Muscle layer of duodenum (tissue), 2 donors: Measurements from ENCODE around the gene LARP4B.

Experiments
- H3K27ac ChIP-seq: one replicate; pipeline ENCODE4 v1.7.0; 2013; ENCODE audit warnings: mild to moderate bottlenecking, low read length
- H3K27me3 ChIP-seq: one replicate; pipeline ENCODE4 v1.7.0; 2013; ENCODE audit warnings: low read depth, mild to moderate bottlenecking, control low read depth, low read length
- H3K36me3 ChIP-seq, 2 donors: one replicate each; pipeline ENCODE4 v1.7.0; 2013; ENCODE audit warnings: low read length in 2 of 2, control low read depth in 1 of 2, mild to moderate bottlenecking in 1 of 2; ENCODE audit not compliant: insufficient read depth in 2 of 2, control insufficient read depth in 1 of 2
- H3K4me1 ChIP-seq, 2 donors: one replicate each; pipeline ENCODE4 v1.7.0; 2013; ENCODE audit warnings: low read length in 2 of 2, mild to moderate bottlenecking in 2 of 2, control low read depth in 1 of 2, moderate library complexity in 1 of 2; ENCODE audit not compliant: insufficient read depth in 2 of 2, control insufficient read depth in 1 of 2
- H3K4me3 ChIP-seq, 2 donors: one replicate each; pipeline ENCODE4 v1.7.0; 2013; ENCODE audit warnings: low read length in 2 of 2, low read depth in 1 of 2, mild to moderate bottlenecking in 1 of 2
- H3K9me3 ChIP-seq, 2 donors: one replicate each; pipeline ENCODE4 v1.7.0; 2013; ENCODE audit warnings: low read length in 2 of 2, control low read depth in 1 of 2, mild to moderate bottlenecking in 1 of 2; ENCODE audit not compliant: control insufficient read depth in 1 of 2
- donor health status: healthy.

The LARP4B gene

DNA sequence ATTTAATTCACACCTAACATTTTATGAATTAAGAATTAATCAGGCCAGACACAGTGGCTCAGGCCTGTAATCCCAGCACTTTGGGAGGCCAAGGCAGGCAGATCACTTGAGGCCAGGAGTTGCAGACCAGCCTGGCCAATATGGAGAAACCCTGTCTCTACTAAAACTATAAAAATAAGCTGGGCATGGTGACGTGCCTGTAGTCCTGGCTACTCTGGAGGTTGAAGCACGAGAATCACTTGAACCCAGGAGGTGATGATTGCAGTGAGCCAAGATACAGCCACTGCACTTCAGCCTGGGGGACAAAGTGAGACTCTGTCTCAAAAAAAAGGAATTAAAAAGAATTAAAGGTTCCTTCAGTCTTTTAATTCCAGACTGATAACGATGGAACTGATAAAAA, 11.1 kb downstream of the LARP4B start:
- Histone ChIP-seq H3K36me3 (peaks cover 4% of the 10 kb centered on the region in 2 donors), H3K4me3 (no peak overlapping the region), H3K4me1 (peaks cover 0 to 12% of the 10 kb centered on the region in 2 donors), H3K27ac (no peak overlapping the region), H3K27me3 (no peaks in the 10 kb centered on the region), H3K9me3 (no peaks in the 10 kb centered on the region)

DNA sequence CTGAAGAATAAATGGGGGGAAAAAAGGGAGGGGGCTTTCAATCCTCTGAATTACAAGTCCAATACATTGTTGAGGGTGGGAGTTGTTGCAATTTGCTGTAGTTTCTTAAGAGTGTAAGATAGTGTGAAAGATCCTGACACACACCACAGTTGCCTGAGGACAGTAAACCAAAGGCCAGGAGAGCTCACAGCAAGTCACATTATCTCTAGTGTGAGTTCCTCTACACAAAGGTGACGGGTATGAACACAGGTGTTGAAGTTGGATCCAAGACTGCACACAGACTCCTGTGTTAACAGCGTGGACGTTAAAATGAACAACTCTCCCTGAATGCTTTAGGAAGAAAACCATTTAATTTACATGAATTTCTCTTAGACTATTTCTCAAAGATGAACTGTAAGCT, 12.0 kb downstream of the LARP4B start:
- H3K9me3 ChIP-seq, result no peaks in the 10 kb centered on the region
- H3K4me3 ChIP-seq, result no peak overlapping the region
- no peak overlapping the region for H3K27ac ChIP-seq
- H3K27me3 ChIP-seq, result no peaks in the 10 kb centered on the region
- H3K4me1 ChIP-seq, result peaks cover 0 to 7% of the 10 kb centered on the region in 2 donors
- peaks cover 4% of the 10 kb centered on the region in 2 donors for H3K36me3 ChIP-seq

DNA sequence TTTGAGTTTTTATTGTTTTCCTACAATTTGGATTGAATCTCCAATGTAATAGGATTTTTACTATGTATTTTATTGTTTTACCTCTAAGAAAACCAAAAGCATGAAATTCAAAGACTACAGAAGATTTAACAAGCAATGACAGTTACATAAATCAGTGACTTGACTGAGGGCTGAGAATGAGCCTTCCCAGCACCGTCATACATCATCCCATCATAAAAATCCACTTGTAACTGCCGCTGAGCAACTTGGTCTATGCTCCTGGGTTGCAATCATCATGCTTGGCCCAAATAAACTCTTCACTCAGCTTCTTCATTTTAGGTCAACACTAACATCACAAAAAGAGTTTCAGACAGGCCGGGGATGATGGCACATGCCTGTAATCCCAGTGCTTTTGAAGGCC, 13.5 kb downstream of the LARP4B start:
- H3K36me3 ChIP-seq, result peaks cover 1 to 4% of the 10 kb centered on the region in 2 donors
- no peak overlapping the region for H3K27ac ChIP-seq

DNA sequence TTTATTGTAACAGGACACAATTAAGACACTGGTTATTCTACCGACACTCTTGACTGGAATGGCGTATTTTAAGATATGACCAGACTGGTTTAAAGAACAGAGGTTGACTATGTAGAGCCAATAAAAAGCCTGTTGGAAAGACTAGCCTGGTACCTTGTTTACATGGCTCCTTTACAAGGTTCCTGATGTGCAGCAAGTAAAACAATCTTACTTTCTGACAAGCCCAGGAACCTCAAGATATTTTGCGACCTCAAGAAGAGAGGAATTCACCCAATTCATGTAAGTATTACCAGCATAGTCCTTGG, 14.1 kb downstream of the LARP4B start:
- no peak overlapping the region for H3K27ac ChIP-seq
- H3K9me3 ChIP-seq, result no peaks in the 10 kb centered on the region
- no peak overlapping the region for H3K4me3 ChIP-seq
- peaks cover 0 to 4% of the 10 kb centered on the region in 2 donors for H3K36me3 ChIP-seq
- H3K4me1 ChIP-seq, result no peaks in the 10 kb centered on the region
- H3K27me3 ChIP-seq, result no peaks in the 10 kb centered on the region

More for the DNA sequence above, 13.5 kb downstream of the LARP4B start:
- Histone ChIP-seq H3K4me3 (no peak overlapping the region), H3K27me3 (no peaks in the 10 kb centered on the region), H3K9me3 (no peaks in the 10 kb centered on the region), H3K4me1 (no peaks in the 10 kb centered on the region)

DNA sequence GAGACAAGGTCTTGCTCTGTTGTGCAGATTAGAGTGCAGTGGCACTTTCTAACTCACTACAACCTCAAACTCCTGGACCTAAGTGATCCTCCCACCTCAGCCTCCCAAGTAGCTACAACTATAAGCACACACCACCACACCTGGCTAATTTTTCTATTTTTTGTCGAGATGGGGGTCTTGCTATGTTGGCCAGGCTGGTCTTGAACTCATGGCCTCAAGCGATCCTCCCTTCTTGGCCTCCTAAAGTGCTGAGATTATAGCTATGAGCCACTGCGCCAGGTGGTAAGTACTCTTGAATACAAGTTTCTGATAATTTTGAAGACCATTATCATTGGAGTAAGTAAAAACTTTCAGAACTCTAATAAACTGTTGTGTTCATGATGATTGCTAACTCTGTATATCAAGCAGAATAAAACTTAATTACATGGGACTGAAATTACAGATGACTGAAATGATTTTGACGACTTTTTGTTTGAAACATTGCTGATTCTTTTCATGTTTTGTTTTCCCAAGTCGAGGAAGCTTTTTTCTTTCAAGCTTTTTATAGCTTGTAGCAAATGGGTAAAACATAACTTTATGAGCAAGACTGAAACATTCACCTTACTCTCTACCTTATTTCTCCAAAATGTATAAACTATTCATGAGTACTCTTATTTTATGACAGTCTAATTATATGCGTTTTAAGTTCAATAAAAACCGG, 14.6 kb downstream of the LARP4B start:
- H3K9me3 ChIP-seq, result no peaks in the 10 kb centered on the region
- H3K27ac ChIP-seq, result no peak overlapping the region
- H3K4me1 ChIP-seq, result no peaks in the 10 kb centered on the region
- no peak overlapping the region for H3K4me3 ChIP-seq
- H3K27me3 ChIP-seq, result no peaks in the 10 kb centered on the region
- H3K36me3 ChIP-seq, result peaks cover under 1 to 1% of the 10 kb centered on the region in 2 donors

DNA sequence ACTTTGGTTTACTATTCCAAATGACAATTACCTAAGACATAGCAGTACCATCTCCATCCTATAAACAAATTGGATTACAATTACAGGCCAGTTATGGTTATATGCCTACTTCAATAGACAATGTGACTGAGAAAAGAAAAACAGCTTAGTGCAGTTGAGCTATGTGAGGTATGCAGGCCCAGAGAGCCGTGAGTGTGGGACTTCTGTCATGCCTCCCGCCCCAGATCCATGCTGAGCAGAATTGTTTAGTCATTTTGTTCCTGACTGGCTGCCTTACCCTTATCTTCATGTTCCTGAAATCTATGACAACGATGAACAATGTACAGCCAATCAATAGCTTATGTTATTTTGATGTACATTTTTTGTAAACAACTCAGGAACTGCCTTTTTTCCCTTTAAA, 21.7 kb downstream of the LARP4B start:
- Histone ChIP-seq H3K36me3 (peaks cover 12 to 23% of the 10 kb centered on the region in 2 donors), H3K4me3 (no peak overlapping the region), H3K4me1 (peaks cover 5 to 17% of the 10 kb centered on the region in 2 donors), H3K27me3 (no peaks in the 10 kb centered on the region), H3K9me3 (no peaks in the 10 kb centered on the region), H3K27ac (no peak overlapping the region)

DNA sequence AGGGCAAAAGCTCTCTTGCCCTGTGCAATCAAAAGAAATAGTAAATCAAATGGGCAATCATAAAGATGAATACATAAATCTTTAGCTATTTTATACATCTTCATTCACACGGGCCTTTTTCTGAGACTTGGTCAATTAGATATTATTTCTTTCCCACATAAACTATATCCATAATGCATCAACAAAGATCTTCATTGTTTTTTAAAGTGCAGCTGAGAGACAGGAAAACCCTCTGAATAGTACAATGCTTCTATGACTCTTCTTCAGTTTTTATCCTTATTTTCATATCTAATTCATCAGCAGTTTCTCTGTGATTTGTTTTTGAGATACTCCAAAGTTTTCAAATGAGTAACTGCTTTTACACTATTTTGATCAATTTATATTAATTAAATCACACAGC, 25.5 kb downstream of the LARP4B start:
- Histone ChIP-seq H3K27ac (no peak overlapping the region), H3K4me3 (no peak overlapping the region), H3K36me3 (peaks cover 5 to 14% of the 10 kb centered on the region in 2 donors), H3K4me1 (peaks cover 5 to 17% of the 10 kb centered on the region in 2 donors), H3K27me3 (no peaks in the 10 kb centered on the region), H3K9me3 (no peaks in the 10 kb centered on the region)

DNA sequence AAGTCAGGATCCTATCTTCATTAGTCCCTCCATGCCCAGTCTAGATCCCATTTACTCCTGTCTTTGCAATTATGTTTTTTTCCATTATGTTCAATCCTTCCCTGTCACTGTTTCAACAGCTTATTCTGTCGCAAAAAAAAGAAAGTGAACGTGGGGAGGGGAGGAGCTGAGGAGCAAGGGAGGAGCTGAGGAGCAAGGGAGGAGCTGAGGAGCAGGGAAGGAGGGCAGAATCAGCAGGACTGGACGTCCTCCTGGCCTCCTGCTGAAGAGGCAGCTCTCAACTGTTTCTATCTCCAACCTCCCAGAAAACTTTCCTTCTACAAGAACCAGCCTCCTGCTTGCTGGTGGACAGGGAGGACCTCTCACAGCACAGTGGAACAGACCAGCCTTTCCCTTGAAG, 26.0 kb downstream of the LARP4B start:
- H3K4me1 ChIP-seq, result peaks cover 5 to 16% of the 10 kb centered on the region in 2 donors
- no peaks in the 10 kb centered on the region for H3K27me3 ChIP-seq
- no peak overlapping the region for H3K27ac ChIP-seq
- peaks cover 5 to 9% of the 10 kb centered on the region in 2 donors for H3K36me3 ChIP-seq
- H3K9me3 ChIP-seq, result no peaks in the 10 kb centered on the region
- no peak overlapping the region for H3K4me3 ChIP-seq

DNA sequence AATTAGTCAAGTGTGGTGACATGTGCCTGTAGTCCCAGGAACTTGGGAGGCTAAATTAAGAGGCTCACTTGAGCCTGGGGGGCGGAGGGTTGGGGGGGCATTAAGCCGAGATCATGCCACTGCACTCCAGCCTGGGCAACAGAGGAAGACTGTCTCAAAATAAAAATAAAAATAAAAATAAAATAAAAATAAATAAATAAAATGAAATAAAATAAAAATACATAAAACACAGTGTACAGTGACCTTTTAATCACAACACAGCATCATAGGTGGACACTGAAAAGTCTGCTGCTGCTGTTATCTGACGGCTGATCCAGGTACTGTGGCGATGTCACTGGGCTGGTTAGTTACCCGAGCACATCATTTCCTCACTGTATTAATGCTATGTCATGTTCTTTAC, 27.1 kb downstream of the LARP4B start:
- Histone ChIP-seq H3K9me3 (no peaks in the 10 kb centered on the region), H3K27me3 (no peaks in the 10 kb centered on the region), H3K36me3 (peaks cover 3 to 5% of the 10 kb centered on the region in 2 donors), H3K4me3 (no peak overlapping the region), H3K4me1 (peaks cover 5% of the 10 kb centered on the region in 2 donors), H3K27ac (no peak overlapping the region)

DNA sequence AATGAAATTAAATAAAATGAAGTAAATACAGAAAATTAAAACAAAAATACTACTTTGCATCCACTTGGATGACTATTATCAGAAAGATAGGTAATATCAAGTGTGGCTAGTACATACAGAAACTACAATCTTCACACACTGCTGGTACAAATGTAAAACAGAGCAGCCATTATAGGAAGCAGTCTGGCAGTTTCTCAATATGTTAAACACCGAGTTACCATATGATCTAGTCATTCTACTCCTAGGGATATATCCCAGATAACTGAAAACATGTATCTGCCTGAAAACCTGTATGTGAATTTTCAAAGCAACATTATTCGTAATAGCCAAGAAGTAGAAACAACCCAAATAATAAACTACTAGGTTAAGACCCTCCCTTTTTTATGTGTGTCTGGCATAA, 33.4 kb downstream of the LARP4B start:
- Histone ChIP-seq H3K4me1 (peaks cover 0 to 7% of the 10 kb centered on the region in 2 donors), H3K27me3 (no peaks in the 10 kb centered on the region), H3K4me3 (no peak overlapping the region), H3K36me3 (peaks cover 0 to 3% of the 10 kb centered on the region in 2 donors), H3K27ac (no peak overlapping the region), H3K9me3 (no peaks in the 10 kb centered on the region)

DNA sequence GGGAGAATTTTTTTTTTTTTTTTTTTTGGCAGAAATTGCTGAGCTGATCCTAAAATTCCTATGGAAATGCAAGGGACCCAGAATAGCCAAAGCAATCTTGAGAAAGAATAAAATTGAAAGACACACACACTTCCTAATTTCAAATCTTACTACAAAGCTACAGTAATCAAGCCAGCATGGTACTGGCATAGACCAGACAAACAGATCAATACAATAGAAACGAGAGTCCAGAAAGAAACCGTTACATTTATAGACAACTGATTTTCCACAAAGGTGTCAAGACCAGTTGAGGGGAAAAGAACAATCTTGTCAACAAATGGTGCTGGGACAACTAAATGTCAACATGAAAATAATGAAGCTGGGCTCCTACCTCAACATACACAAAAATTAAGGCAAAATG, 34.5 kb downstream of the LARP4B start:
- Histone ChIP-seq H3K4me1 (peaks cover 0 to 7% of the 10 kb centered on the region in 2 donors), H3K9me3 (no peaks in the 10 kb centered on the region), H3K27ac (no peak overlapping the region), H3K4me3 (no peak overlapping the region), H3K36me3 (peaks cover 0 to 3% of the 10 kb centered on the region in 2 donors), H3K27me3 (no peaks in the 10 kb centered on the region)

DNA sequence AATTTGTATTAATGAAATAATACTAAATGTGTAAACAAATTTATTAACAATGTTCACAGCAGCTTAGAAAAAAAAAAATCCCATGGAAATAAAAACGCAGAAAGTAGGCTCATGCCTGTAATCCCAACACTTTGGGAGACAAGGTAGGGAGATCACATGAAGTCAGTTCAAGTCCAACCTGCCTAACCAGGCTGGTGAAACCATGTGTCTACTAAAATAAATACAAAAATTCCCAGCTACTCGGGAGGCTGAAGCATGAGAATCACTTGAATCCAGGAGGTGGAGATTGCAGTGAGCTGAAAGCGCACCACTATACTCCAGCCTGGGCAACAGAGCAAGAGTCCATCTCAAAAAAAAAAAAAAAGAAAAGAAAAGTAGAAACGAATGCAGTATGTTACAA, 36.2 kb downstream of the LARP4B start:
- Histone ChIP-seq H3K27ac (no peak overlapping the region), H3K9me3 (no peaks in the 10 kb centered on the region), H3K4me1 (peaks cover 0 to 7% of the 10 kb centered on the region in 2 donors), H3K4me3 (no peak overlapping the region), H3K36me3 (peaks cover 0 to 3% of the 10 kb centered on the region in 2 donors), H3K27me3 (no peaks in the 10 kb centered on the region)
